Uterus (tissue), 4 donors: ENCODE data around the gene NEDD4L. TPM values are rescaled to one million over a fixed set of nuclear protein-coding genes. Genes with fewer than 3 reads are reported as not detected.

Source experiments
- DNase-seq, 2 donors: peaks; one replicate each; pipeline ENCODE4 v3.0.0-alpha.2; 2019 to 2020
- H3K27ac ChIP-seq, 2 donors: fragments of 200-600 bp; sonication (generic); 1 replicate in 1 of 2; 2 replicates in 1 of 2; pipeline ENCODE4 v1.5.1; 2016 to 2018
- H3K27me3 ChIP-seq, 2 donors: fragments of 200-600 bp; sonication (generic); one replicate each; pipeline ENCODE4 v1.5.1; 2018 to 2019; ENCODE audit warnings: control low read depth in 1 of 2
- H3K36me3 ChIP-seq, 2 donors: fragments of 200-600 bp; sonication (generic); one replicate each; pipeline ENCODE4 v1.5.1; 2019; ENCODE audit warnings: control low read depth in 1 of 2
- H3K4me1 ChIP-seq, 2 donors: fragments of 200-600 bp; sonication (generic); one replicate each; pipeline ENCODE4 v1.5.1; 2018 to 2019; ENCODE audit warnings: control low read depth in 1 of 2
- H3K4me3 ChIP-seq, 2 donors: fragments of 200-600 bp; sonication (generic); 1 replicate in 1 of 2; 2 replicates in 1 of 2; pipeline ENCODE4 v1.5.1; 2018 to 2019; ENCODE audit warnings: mild to moderate bottlenecking in 1 of 2
- H3K9me3 ChIP-seq, 2 donors: fragments of 200-600 bp; sonication (generic); one replicate each; pipeline ENCODE4 v1.5.1; 2019; ENCODE audit warnings: control low read depth in 1 of 2
- CTCF ChIP-seq, 4 experiments: fragments of 200-600 bp in 2 of 4; fragments of 450-650 bp in 2 of 4; sonication (generic) in 2 of 4; IDR thresholded peaks; one replicate each; pipeline ENCODE4 v1.5.1; 2016 to 2019; ENCODE audit warnings: antibody characterized with exemption in 4 of 4, mild to moderate bottlenecking in 2 of 4, moderate library complexity in 1 of 4
- POLR2A ChIP-seq, 2 donors: fragments of 450-650 bp; IDR thresholded peaks; one replicate each; pipeline ENCODE4 v1.6.1; 2016; ENCODE audit warnings: antibody characterized with exemption in 2 of 2, mild to moderate bottlenecking in 1 of 2, moderate library complexity in 1 of 2
- intact Hi-C: fragments of 100-400 bp; cut with DNase I; formaldehyde crosslinking; loops from one replicate; pipeline ENCODE4 v1.15.1; 2023; ENCODE audit warnings: low total_unique reads
- total RNA-seq, 4 donors: library from RNA; depleted of rRNA in 3 of 4; stranded (reverse); fragments of >200 nt in 3 of 4; gene quantifications; one replicate each; pipeline versions ENCODE4 v1.1.0 to v1.2.4, GENCODE V29; 2014 to 2023
- donor health status: DM: yes; HTN: yes; CAD: no.

NEDD4L gene
- total RNA-seq, 4 donors from 2014 or later, result 6.2 to 45.9 (median 32.3) TPM

GRCh38 chr18:58150772-58151171, 106.7 kb downstream of the NEDD4L start:
- Histone ChIP-seq H3K36me3 (no peaks in the 10 kb centered on the region), H3K4me1 (no peaks in the 10 kb centered on the region), H3K9me3 (no peaks in the 10 kb centered on the region), H3K4me3 (no peak overlapping the region), H3K27ac (no peak overlapping the region), H3K27me3 (no peaks in the 10 kb centered on the region)
- TF ChIP-seq CTCF (IDR thresholded peaks at IDR 0.05) (no peak), POLR2A (IDR thresholded peaks at IDR 0.05) (no peak)
- DNase-seq, result no peak
- intact Hi-C loops, result no loop called here

GRCh38 chr18:58152216-58152615, 108.2 kb downstream of the NEDD4L start:
- intact Hi-C loops, result no loop called here
- Histone ChIP-seq H3K4me1 (no peaks in the 10 kb centered on the region), H3K4me3 (no peak overlapping the region), H3K36me3 (no peaks in the 10 kb centered on the region), H3K27me3 (no peaks in the 10 kb centered on the region), H3K9me3 (no peaks in the 10 kb centered on the region), H3K27ac (no peak overlapping the region)
- no peak for DNase-seq
- TF ChIP-seq CTCF (IDR thresholded peaks at IDR 0.05) (no peak), POLR2A (IDR thresholded peaks at IDR 0.05) (no peak)

GRCh38 chr18:58152891-58153290, 108.9 kb downstream of the NEDD4L start:
- H3K27ac ChIP-seq, result no peak overlapping the region
- H3K27me3 ChIP-seq, result no peaks in the 10 kb centered on the region
- no peak overlapping the region for H3K4me3 ChIP-seq
- TF ChIP-seq CTCF (IDR thresholded peaks at IDR 0.05), result no peak
- TF ChIP-seq POLR2A (IDR thresholded peaks at IDR 0.05), result no peak
- no peak for DNase-seq
- no peaks in the 10 kb centered on the region for H3K4me1 ChIP-seq
- H3K9me3 ChIP-seq, result no peaks in the 10 kb centered on the region
- H3K36me3 ChIP-seq, result no peaks in the 10 kb centered on the region
- intact Hi-C loops, result no loop called here

- intact Hi-C loops, result no loop called here
- H3K4me3 ChIP-seq, result no peak overlapping the region
- TF ChIP-seq POLR2A (IDR thresholded peaks at IDR 0.05) (no peak), CTCF (IDR thresholded peaks at IDR 0.05) (no peak)
- H3K4me1 ChIP-seq, result no peaks in the 10 kb centered on the region
- H3K9me3 ChIP-seq, result no peaks in the 10 kb centered on the region
- DNase-seq, result no peak
- no peaks in the 10 kb centered on the region for H3K36me3 ChIP-seq
- no peak overlapping the region for H3K27ac ChIP-seq
- H3K27me3 ChIP-seq, result no peaks in the 10 kb centered on the region
Observed at GRCh38 chr18:58156516-58156915, 112.5 kb downstream of the NEDD4L start.

- Histone ChIP-seq H3K9me3 (no peaks in the 10 kb centered on the region), H3K36me3 (no peaks in the 10 kb centered on the region), H3K4me3 (no peak overlapping the region), H3K27me3 (no peaks in the 10 kb centered on the region), H3K4me1 (no peaks in the 10 kb centered on the region), H3K27ac (no peak overlapping the region)
- intact Hi-C loops, result no loop called here
- DNase-seq, result no peak
- TF ChIP-seq CTCF (IDR thresholded peaks at IDR 0.05) (no peak), POLR2A (IDR thresholded peaks at IDR 0.05) (no peak)
Observed at GRCh38 chr18:58157237-58157636, 113.2 kb downstream of the NEDD4L start.
